ENCODE measurements around the gene MPC1.
"Not testable (repeated sequence)": the region's sequence is repeated elsewhere in the genome, so short reads cannot be mapped to it uniquely, and the experiment has no call there.

Gene MPC1

GRCh38 chr6:166389119-166389518, 6.4 kb upstream of the MPC1 start:
- H3K9me3 ChIP-seq (ENCODE audit: control insufficient read depth, low read length): no peaks in the 10 kb centered on the region
- H3K23ac ChIP-seq (ENCODE audit: low read length in 2 of 2): no peak overlapping the region
- H3K27ac ChIP-seq (ENCODE audit: low read length, poor library complexity, severe bottlenecking): no peak overlapping the region
- DNase-seq: no peak
- H2BK15ac ChIP-seq (ENCODE audit: low read depth, poor library complexity, severe bottlenecking): no peak overlapping the region
- H3K4me1 ChIP-seq (ENCODE audit: control insufficient read depth, insufficient read depth, low read depth, low read length): no peaks in the 10 kb centered on the region
- no peak overlapping the region for H2AFZ ChIP-seq (ENCODE audit: low read depth, low read length)
- H3K14ac ChIP-seq (ENCODE audit: low read length in 2 of 2): no peak overlapping the region
- H3K18ac ChIP-seq (ENCODE audit: low read depth in 1 of 2, low read length in 2 of 2): no peak overlapping the region
- H3K4ac ChIP-seq (ENCODE audit: low read depth in 1 of 2, low read length in 2 of 2): no peak overlapping the region
- H3K36me3 ChIP-seq (ENCODE audit: control insufficient read depth in 1 of 2, insufficient read depth in 2 of 2, low read depth in 1 of 2, low read length in 2 of 2): no peaks in the 10 kb centered on the region
- H3K79me1 ChIP-seq (replicated peaks; ENCODE audit: low read length, poor library complexity, severe bottlenecking): no peaks in the 10 kb centered on the region
- H3K27me3 ChIP-seq (ENCODE audit: control insufficient read depth in 1 of 2, insufficient read depth in 1 of 2, low read length in 2 of 2): peaks cover 8 to 22% of the 10 kb centered on the region in 2 experiments
- H4K8ac ChIP-seq (ENCODE audit: low read length): no peak overlapping the region
- H2BK12ac ChIP-seq (ENCODE audit: low read length in 2 of 2): no peak overlapping the region
- no peak overlapping the region for H4K91ac ChIP-seq (ENCODE audit: low read length)
- no peak overlapping the region for H2BK120ac ChIP-seq (ENCODE audit: low read depth, low read length)
- no peak overlapping the region for H3K4me2 ChIP-seq (ENCODE audit: low read length, poor library complexity, severe bottlenecking)
- no peak overlapping the region for H2AK5ac ChIP-seq (ENCODE audit: low read length, severe bottlenecking)
- no peak overlapping the region for H2BK5ac ChIP-seq (ENCODE audit: low read depth, low read length, poor library complexity, severe bottlenecking)
- no peak overlapping the region for H3K9ac ChIP-seq (ENCODE audit: low read length)
- WGBS: no CpG with 5 or more reads among the region's 3 CpGs
- no peak overlapping the region for H3K4me3 ChIP-seq (ENCODE audit: insufficient read depth in 1 of 2, low read depth in 1 of 2, low read length in 2 of 2)

GRCh38 chr6:166388290-166389004, 5.7 kb upstream of the MPC1 start:
- Histone ChIP-seq H3K27me3 (ENCODE audit: control insufficient read depth in 1 of 2, insufficient read depth in 1 of 2, low read length in 2 of 2) (peaks cover 6 to 15% of the 10 kb centered on the region in 2 experiments), H3K36me3 (ENCODE audit: control insufficient read depth in 1 of 2, insufficient read depth in 2 of 2, low read depth in 1 of 2, low read length in 2 of 2) (no peaks in the 10 kb centered on the region), H4K8ac (ENCODE audit: low read length) (no peak overlapping the region), H3K9me3 (ENCODE audit: control insufficient read depth, low read length) (no peaks in the 10 kb centered on the region), H3K27ac (ENCODE audit: low read length, poor library complexity, severe bottlenecking) (no peak overlapping the region), H2BK15ac (ENCODE audit: low read depth, poor library complexity, severe bottlenecking) (no peak overlapping the region), H3K4ac (ENCODE audit: low read depth in 1 of 2, low read length in 2 of 2) (no peak overlapping the region), H2AK5ac (ENCODE audit: low read length, severe bottlenecking) (no peak overlapping the region), H2BK5ac (ENCODE audit: low read depth, low read length, poor library complexity, severe bottlenecking) (no peak overlapping the region), H4K91ac (ENCODE audit: low read length) (no peak overlapping the region), H2AFZ (ENCODE audit: low read depth, low read length) (no peak overlapping the region), H3K79me1 (replicated peaks; ENCODE audit: low read length, poor library complexity, severe bottlenecking) (no peaks in the 10 kb centered on the region), H2BK120ac (ENCODE audit: low read depth, low read length) (no peak overlapping the region), H3K4me3 (ENCODE audit: insufficient read depth in 1 of 2, low read depth in 1 of 2, low read length in 2 of 2) (no peak overlapping the region), H3K9ac (ENCODE audit: low read length) (no peak overlapping the region), H3K18ac (ENCODE audit: low read depth in 1 of 2, low read length in 2 of 2) (no peak overlapping the region), H2BK12ac (ENCODE audit: low read length in 2 of 2) (no peak overlapping the region), H3K4me2 (ENCODE audit: low read length, poor library complexity, severe bottlenecking) (no peak overlapping the region), H3K23ac (ENCODE audit: low read length in 2 of 2) (no peak overlapping the region), H3K14ac (ENCODE audit: low read length in 2 of 2) (no peak overlapping the region), H3K4me1 (ENCODE audit: control insufficient read depth, insufficient read depth, low read depth, low read length) (no peaks in the 10 kb centered on the region)
- DNase-seq: no peak
- WGBS: 89% methylated on average over 12 of the region's 13 CpGs

GRCh38 chr6:166387642-166388289, 5.0 kb upstream of the MPC1 start:
- WGBS: 93% methylated on average over 5 of the region's 5 CpGs
- no peak overlapping the region for H3K4me3 ChIP-seq (ENCODE audit: insufficient read depth in 1 of 2, low read depth in 1 of 2, low read length in 2 of 2)

GRCh38 chr6:166387098-166387497, 4.4 kb upstream of the MPC1 start:
- H2AK5ac ChIP-seq (ENCODE audit: low read length, severe bottlenecking); DNase-seq; H3K79me1 ChIP-seq (replicated peaks; ENCODE audit: low read length, poor library complexity, severe bottlenecking); H3K4ac ChIP-seq (ENCODE audit: low read depth in 1 of 2, low read length in 2 of 2); H3K14ac ChIP-seq (ENCODE audit: low read length in 2 of 2); H3K27ac ChIP-seq (ENCODE audit: low read length, poor library complexity, severe bottlenecking); H4K91ac ChIP-seq (ENCODE audit: low read length); H3K9me3 ChIP-seq (ENCODE audit: control insufficient read depth, low read length); H2BK15ac ChIP-seq (ENCODE audit: low read depth, poor library complexity, severe bottlenecking); H2BK5ac ChIP-seq (ENCODE audit: low read depth, low read length, poor library complexity, severe bottlenecking); H2BK120ac ChIP-seq (ENCODE audit: low read depth, low read length); H2AFZ ChIP-seq (ENCODE audit: low read depth, low read length); H3K23ac ChIP-seq (ENCODE audit: low read length in 2 of 2); H3K4me3 ChIP-seq (ENCODE audit: insufficient read depth in 1 of 2, low read depth in 1 of 2, low read length in 2 of 2); H2BK12ac ChIP-seq (ENCODE audit: low read length in 2 of 2); H3K4me1 ChIP-seq (ENCODE audit: control insufficient read depth, insufficient read depth, low read depth, low read length); H3K18ac ChIP-seq (ENCODE audit: low read depth in 1 of 2, low read length in 2 of 2); H3K36me3 ChIP-seq (ENCODE audit: control insufficient read depth in 1 of 2, insufficient read depth in 2 of 2, low read depth in 1 of 2, low read length in 2 of 2); H4K8ac ChIP-seq (ENCODE audit: low read length); H3K4me2 ChIP-seq (ENCODE audit: low read length, poor library complexity, severe bottlenecking); H3K27me3 ChIP-seq (ENCODE audit: control insufficient read depth in 1 of 2, insufficient read depth in 1 of 2, low read length in 2 of 2); H3K9ac ChIP-seq (ENCODE audit: low read length): not testable (repeated sequence)
- WGBS: 99% methylated on average over 9 of the region's 9 CpGs

More at GRCh38 chr6:166387642-166388289, 5.0 kb upstream of the MPC1 start:
- H2BK12ac ChIP-seq (ENCODE audit: low read length in 2 of 2): no peak overlapping the region
- H2BK15ac ChIP-seq (ENCODE audit: low read depth, poor library complexity, severe bottlenecking): no peak overlapping the region
- no peaks in the 10 kb centered on the region for H3K9me3 ChIP-seq (ENCODE audit: control insufficient read depth, low read length)
- H2AFZ ChIP-seq (ENCODE audit: low read depth, low read length): no peak overlapping the region
- no peak overlapping the region for H3K14ac ChIP-seq (ENCODE audit: low read length in 2 of 2)
- no peaks in the 10 kb centered on the region for H3K36me3 ChIP-seq (ENCODE audit: control insufficient read depth in 1 of 2, insufficient read depth in 2 of 2, low read depth in 1 of 2, low read length in 2 of 2)
- H3K9ac ChIP-seq (ENCODE audit: low read length): no peak overlapping the region
- no peak overlapping the region for H2BK120ac ChIP-seq (ENCODE audit: low read depth, low read length)
- H3K79me1 ChIP-seq (replicated peaks; ENCODE audit: low read length, poor library complexity, severe bottlenecking): no peaks in the 10 kb centered on the region
- H3K4ac ChIP-seq (ENCODE audit: low read depth in 1 of 2, low read length in 2 of 2): no peak overlapping the region
- no peaks in the 10 kb centered on the region for H3K4me1 ChIP-seq (ENCODE audit: control insufficient read depth, insufficient read depth, low read depth, low read length)
- no peak overlapping the region for H3K4me2 ChIP-seq (ENCODE audit: low read length, poor library complexity, severe bottlenecking)
- no peak overlapping the region for H3K23ac ChIP-seq (ENCODE audit: low read length in 2 of 2)
- H2AK5ac ChIP-seq (ENCODE audit: low read length, severe bottlenecking): no peak overlapping the region
- no peak overlapping the region for H4K8ac ChIP-seq (ENCODE audit: low read length)
- no peak overlapping the region for H4K91ac ChIP-seq (ENCODE audit: low read length)
- no peak overlapping the region for H3K27ac ChIP-seq (ENCODE audit: low read length, poor library complexity, severe bottlenecking)
- H3K27me3 ChIP-seq (ENCODE audit: control insufficient read depth in 1 of 2, insufficient read depth in 1 of 2, low read length in 2 of 2): peaks cover 6 to 15% of the 10 kb centered on the region in 2 experiments
- DNase-seq: no peak
- no peak overlapping the region for H2BK5ac ChIP-seq (ENCODE audit: low read depth, low read length, poor library complexity, severe bottlenecking)
- no peak overlapping the region for H3K18ac ChIP-seq (ENCODE audit: low read depth in 1 of 2, low read length in 2 of 2)
